Memory B cell (primary cell): ENCODE data around the gene PCP2.

ENCODE experiments used
- ATAC-seq: fragments of 150-1000 bp; cut with Tn5 transposase; 2 replicates; pipeline ENCODE4 v1.10.0; 2021; ENCODE audit warnings: low read depth, mild to moderate bottlenecking, moderate library complexity
- DNase-seq, 2 donors: peaks; one replicate each; pipeline ENCODE4 v3.0.0; 2022; ENCODE audit warnings: low spot score in 2 of 2
- H3K27ac Mint-ChIP-seq: one replicate; pipeline ENCODE4 v1.8.0; 2022; ENCODE audit warnings: mild to moderate bottlenecking, moderate library complexity, mixed read lengths
- H3K27me3 Mint-ChIP-seq: one replicate; pipeline ENCODE4 v1.8.0; 2022; ENCODE audit warnings: mixed read lengths
- H3K36me3 Mint-ChIP-seq: one replicate; pipeline ENCODE4 v1.8.0; 2022; ENCODE audit warnings: mild to moderate bottlenecking, mixed read lengths
- H3K4me1 Mint-ChIP-seq: one replicate; pipeline ENCODE4 v1.8.0; 2022; ENCODE audit warnings: mixed read lengths
- H3K4me3 Mint-ChIP-seq: one replicate; pipeline ENCODE4 v1.8.0; 2022; ENCODE audit warnings: mild to moderate bottlenecking, moderate library complexity, mixed read lengths
- H3K9me3 Mint-ChIP-seq: one replicate; pipeline ENCODE4 v1.8.0; 2022; ENCODE audit warnings: mixed read lengths

Gene PCP2

DNA sequence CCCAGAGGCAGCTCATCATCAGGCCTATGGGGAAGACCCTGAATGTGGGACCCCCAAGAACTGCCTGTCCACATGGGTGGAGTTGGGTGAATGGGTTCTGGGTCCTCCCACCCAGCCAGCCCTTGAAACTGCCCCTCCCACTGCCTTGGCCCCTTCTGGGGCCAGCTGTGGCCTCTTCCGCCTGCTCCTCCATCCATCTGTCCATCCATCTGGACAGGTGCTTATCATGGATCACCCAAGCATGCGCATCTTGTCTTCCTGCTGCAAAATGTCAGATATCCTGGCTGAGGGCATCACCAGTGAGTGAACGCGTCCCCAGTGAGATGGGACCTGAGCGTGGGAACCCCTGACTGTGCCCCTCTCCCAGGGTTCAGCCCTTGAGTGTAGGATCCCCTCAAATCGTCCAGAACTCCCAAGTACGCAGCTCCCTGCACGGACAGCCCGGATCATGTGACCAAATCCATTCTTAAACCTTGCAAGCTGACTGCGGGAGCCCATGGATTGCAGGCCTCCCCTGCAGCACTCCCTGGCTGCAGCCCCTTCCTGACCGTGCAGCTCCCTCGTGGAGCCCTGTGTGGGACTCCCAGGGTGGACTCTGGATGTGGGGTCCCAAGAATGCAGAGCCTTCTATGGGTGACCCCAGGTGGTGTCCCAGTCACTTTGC lies 5.4 kb upstream of the PCP2 start:
- Mint-ChIP-seq H3K9me3 (peaks cover 1% of the 10 kb centered on the region), H3K4me3 (peak overlapping the region; percentile 32), H3K4me1 (peaks cover 29% of the 10 kb centered on the region), H3K27ac (no peak overlapping the region), H3K27me3 (no peaks in the 10 kb centered on the region), H3K36me3 (peaks cover 11% of the 10 kb centered on the region)
- ATAC-seq: no peak
- DNase-seq: no peak

DNA sequence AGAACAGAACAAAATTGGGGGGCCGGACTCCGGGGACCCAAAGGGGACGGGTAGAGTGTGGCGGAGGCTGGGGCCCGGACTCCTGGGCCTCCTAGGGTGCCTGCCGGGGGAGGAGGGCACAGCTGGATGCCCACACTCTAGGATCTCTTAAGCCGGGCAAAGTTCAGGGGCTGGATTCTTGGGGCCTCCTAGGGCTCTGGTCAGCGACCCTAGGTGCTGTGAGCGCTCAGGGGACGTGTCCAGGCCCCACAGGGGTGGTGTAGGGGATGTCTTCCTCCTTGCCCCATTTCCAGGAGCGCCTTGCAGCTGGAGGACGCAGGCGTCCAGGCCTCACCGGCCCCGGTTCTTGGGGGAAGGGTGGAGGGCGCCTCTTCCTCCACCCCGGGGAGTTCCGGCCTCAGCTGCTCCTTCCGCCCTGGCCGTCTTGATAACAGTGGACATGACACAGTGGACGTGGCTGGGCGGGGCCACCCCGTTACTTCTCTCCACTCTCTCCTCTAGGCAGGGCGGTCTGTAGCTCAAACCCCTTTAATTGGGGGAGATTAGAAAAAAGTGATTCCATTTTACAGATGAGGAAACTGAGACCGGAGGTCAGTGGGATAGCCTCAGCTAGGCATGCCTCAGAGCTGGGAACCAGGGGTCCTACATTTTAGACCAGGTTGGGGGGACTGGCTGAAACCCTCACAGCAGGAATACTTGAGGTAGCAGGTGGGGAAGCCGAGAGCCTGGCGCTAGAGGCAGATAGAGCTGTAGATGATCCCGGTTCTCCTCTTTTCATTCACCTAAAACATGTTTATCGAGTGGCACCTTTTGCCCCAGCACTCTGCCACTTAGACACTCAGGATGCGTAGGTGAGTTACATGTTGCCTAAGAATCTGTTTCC lies 4.1 kb upstream of the PCP2 start:
- no peaks in the 10 kb centered on the region for H3K27me3 Mint-ChIP-seq
- H3K27ac Mint-ChIP-seq: peak overlapping the region; percentile 97
- peaks cover 26% of the 10 kb centered on the region for H3K4me1 Mint-ChIP-seq
- no peak for DNase-seq
- peaks cover 1% of the 10 kb centered on the region for H3K9me3 Mint-ChIP-seq
- ATAC-seq: peak; percentile 16
- peak overlapping the region; percentile 91 for H3K4me3 Mint-ChIP-seq
- peaks cover 14% of the 10 kb centered on the region for H3K36me3 Mint-ChIP-seq

DNA sequence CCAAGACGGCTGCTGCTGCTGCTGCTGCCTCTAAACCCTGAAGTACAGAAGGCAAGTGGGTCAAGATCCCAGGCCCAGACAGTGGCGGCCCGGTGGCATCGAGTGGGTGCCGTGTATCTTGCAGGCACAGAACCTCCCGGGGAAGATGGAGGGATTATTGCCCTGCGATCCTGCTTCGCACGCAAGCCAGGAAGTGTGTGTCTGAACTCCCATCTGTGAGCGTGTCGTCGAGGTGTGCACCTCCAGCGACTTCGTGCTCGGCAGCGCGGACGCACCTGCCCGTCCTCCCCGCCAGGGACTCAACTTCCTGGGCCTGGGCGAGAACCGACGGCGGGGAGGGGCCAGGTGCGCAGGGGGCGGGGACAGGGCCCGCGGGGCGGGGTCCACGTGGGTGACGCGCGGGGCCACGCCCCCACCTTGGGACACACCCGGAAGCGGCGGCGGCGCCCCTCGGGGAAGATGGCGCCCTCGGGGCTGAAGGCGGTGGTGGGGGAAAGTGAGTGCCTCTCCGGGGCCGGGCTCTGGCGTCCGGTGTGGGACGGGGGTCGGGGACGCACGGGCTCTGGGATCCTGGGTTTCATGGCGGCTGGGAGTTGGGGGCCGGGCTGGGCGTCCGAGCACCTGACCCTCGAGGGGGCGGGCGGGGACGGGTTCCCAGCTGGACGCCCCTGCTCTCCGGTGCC lies 3.3 kb upstream of the PCP2 start, which contains the start of gene STXBP2:
Gene STXBP2 (plus strand): TSS at position 420 of the 683 bp plus-strand sequence. CDS start 40 bp downstream, at position 460.
- ATAC-seq (peak; percentile 97), DNase-seq (peak; percentile 93)
- peak within 1 kb of the TSS; percentile 97 for H3K27ac Mint-ChIP-seq
- peaks cover 26% of the 10 kb centered on the region for H3K4me1 Mint-ChIP-seq
- peaks cover 16% of the 10 kb centered on the region for H3K36me3 Mint-ChIP-seq
- no peaks in the 10 kb centered on the region for H3K27me3 Mint-ChIP-seq
- peak within 1 kb of the TSS; percentile 91 for H3K4me3 Mint-ChIP-seq
- peaks cover 1% of the 10 kb centered on the region for H3K9me3 Mint-ChIP-seq

DNA sequence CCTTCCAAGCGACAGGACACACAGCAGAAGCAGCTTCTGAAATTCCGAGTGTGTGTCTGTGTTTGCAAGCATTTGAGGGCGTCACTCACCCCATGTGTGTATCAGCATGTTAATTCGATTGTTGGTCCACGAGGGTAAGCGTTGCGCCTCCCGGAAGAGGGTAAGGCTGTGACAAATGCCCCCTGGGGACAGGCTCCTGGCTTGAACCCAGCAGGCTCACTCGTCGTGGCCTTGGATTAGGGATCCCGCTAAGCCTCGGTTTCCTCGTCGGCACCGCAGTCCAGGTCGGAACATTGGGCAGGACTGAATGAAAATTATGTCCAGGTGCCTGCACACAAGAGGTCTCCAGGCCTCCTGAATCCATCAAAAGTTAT lies 2.8 kb upstream of the PCP2 start:
- ATAC-seq (no peak), DNase-seq (no peak)
- peak overlapping the region; percentile 97 for H3K27ac Mint-ChIP-seq
- H3K4me3 Mint-ChIP-seq: peak overlapping the region; percentile 91
- H3K27me3 Mint-ChIP-seq: no peaks in the 10 kb centered on the region
- H3K4me1 Mint-ChIP-seq: peaks cover 26% of the 10 kb centered on the region
- H3K9me3 Mint-ChIP-seq: peaks cover 1% of the 10 kb centered on the region
- H3K36me3 Mint-ChIP-seq: peaks cover 16% of the 10 kb centered on the region

DNA sequence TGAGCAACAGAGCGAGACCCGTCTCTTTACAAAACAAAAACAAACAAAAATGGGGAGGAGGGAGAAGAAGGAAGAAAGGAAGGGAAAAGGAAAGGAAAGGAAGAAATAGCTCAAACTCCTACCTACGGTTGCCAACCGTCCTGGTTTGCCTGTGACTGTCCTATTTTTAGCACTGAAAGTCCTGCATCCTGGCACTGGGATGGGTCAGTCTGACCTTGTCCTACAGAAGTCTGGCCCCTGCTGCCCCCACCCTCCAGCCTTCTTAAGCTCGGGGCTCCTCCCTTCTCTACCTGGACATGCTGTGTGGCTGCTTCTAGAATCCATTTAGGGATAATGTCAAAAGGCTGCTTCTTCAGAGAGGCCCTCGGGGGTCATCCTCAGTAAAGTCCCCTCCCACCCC lies 2.2 kb upstream of the PCP2 start:
- Mint-ChIP-seq H3K4me1 (peaks cover 26% of the 10 kb centered on the region), H3K27ac (no peak overlapping the region), H3K4me3 (peak overlapping the region; percentile 46), H3K36me3 (peaks cover 16% of the 10 kb centered on the region), H3K9me3 (peaks cover 1% of the 10 kb centered on the region), H3K27me3 (no peaks in the 10 kb centered on the region)
- ATAC-seq (no peak), DNase-seq (no peak)

DNA sequence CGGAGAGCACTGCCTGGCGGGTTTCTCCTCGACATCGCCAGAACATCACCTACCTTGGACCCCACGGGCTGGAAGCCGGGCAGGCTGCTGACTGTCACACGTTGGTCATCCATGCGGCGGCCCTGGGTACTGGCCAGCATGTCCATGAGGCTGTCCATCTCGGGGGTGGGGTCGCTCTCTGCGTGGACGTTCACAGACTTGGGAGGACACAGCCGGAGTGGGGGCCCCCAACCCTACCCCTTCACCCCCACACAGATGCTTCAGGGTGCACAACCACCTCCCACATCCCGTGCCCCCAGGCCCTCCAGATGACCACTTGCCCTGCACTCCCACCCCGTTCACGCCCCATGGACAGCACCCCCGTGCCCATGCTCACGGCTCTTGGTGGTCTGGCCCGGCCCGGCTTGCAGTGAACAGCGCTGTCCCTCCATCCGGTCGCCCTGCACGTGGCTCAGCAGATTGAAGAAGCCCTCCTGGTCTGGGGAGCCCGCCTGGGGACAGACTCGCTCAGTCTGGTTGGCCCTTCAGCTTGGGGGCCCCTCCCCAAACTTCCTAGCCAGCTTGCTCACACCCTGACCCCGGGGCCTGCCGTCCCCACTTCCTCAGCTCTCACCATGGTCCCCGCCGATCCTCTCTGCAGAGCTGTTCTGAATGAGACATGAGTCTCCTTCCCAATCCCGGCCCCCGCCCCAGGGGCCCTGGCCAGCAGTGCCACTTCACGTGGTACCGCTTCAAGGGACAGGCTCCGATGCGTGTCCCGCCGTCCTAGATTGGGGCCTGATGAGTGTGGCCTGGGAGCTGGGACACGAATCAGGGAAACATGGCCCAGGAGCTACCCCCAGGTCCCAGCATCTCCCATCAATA lies 947 bp downstream of the PCP2 start:
- Mint-ChIP-seq H3K27ac (no peak overlapping the region), H3K27me3 (no peaks in the 10 kb centered on the region)
- no peak for ATAC-seq

DNA sequence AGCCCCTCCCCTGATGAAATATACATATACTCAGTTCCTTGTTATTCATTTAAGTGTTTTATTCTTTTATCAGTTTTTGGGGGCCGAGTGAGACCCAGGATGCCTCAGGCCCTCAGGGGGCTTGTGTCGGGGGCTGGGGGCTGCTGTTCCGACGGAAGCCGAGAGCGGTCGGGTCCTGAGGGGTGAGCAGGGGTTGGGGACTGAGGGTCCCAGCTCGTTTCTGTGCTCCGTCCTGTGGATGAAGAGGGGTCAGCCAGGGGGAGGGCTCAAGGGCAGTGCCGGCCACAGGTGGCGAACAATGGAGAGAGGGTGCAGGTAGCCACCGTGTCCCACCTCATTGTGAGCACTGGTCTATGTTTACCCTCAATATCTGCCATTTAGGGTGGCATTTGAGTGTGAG lies 1.9 kb downstream of the PCP2 start:
- H3K36me3 Mint-ChIP-seq: peaks cover 15% of the 10 kb centered on the region
- no peak overlapping the region for H3K27ac Mint-ChIP-seq
- no peak for ATAC-seq
- H3K9me3 Mint-ChIP-seq: no peaks in the 10 kb centered on the region
- DNase-seq: no peak
- H3K27me3 Mint-ChIP-seq: no peaks in the 10 kb centered on the region
- H3K4me1 Mint-ChIP-seq: peaks cover 31% of the 10 kb centered on the region
- no peak overlapping the region for H3K4me3 Mint-ChIP-seq

More for the DNA sequence above, 947 bp downstream of the PCP2 start:
- Mint-ChIP-seq H3K9me3 (no peaks in the 10 kb centered on the region), H3K36me3 (peaks cover 12% of the 10 kb centered on the region), H3K4me3 (no peak overlapping the region), H3K4me1 (peaks cover 30% of the 10 kb centered on the region)
- no peak for DNase-seq

DNA sequence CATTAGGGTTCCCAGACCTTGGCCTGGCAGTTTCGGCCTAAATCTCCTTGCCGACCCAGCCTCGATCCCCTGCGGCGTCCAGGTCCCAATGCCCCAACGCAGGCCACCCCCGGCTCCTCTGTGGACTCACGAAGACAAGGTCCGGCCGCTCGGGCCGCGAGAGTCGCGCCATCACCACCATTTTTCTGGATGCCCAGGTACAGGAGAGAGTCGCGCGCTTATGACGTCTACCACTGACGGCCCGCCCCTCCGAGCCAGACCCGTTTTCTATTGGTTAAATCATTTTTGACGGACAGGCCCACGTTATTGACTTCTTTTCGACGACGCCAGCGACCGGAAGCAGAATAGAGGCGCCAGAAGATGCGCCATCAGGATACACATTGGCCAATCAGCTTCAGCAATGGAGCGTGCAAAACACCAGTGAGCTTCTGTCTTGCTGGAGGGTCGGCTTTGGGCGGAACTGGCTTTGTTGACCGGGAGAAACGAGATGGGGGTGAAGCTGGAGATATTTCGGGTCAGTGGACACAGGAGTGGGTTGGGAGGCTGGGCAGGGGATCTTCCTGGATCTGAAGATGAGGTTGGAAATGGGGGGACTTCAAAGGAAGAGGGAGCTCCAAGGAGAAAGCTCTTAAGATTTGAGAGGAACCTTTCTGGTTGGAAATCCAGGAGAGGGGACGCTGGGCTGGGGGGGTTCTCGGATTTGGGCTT lies 4.0 kb downstream of the PCP2 start, which contains the start of the genes PET100 and XAB2:
Gene PET100 (plus strand): TSS at position 447 of the 708 bp plus-strand sequence. CDS start 41 bp downstream, at position 488.
Gene XAB2 (minus strand): TSS at position 199 of the 708 bp plus-strand sequence. CDS start 18 bp downstream, at position 181.
- DNase-seq: peak; percentile 89 to 95
- H3K27me3 Mint-ChIP-seq: no peaks in the 10 kb centered on the region
- H3K4me3 Mint-ChIP-seq: peak within 1 kb of the TSS; percentile 96
- H3K4me1 Mint-ChIP-seq: peaks cover 25% of the 10 kb centered on the region
- H3K9me3 Mint-ChIP-seq: no peaks in the 10 kb centered on the region
- peak within 1 kb of the TSS; percentile 98 for H3K27ac Mint-ChIP-seq
- H3K36me3 Mint-ChIP-seq: peaks cover 19% of the 10 kb centered on the region
- ATAC-seq: peak; percentile 97

DNA sequence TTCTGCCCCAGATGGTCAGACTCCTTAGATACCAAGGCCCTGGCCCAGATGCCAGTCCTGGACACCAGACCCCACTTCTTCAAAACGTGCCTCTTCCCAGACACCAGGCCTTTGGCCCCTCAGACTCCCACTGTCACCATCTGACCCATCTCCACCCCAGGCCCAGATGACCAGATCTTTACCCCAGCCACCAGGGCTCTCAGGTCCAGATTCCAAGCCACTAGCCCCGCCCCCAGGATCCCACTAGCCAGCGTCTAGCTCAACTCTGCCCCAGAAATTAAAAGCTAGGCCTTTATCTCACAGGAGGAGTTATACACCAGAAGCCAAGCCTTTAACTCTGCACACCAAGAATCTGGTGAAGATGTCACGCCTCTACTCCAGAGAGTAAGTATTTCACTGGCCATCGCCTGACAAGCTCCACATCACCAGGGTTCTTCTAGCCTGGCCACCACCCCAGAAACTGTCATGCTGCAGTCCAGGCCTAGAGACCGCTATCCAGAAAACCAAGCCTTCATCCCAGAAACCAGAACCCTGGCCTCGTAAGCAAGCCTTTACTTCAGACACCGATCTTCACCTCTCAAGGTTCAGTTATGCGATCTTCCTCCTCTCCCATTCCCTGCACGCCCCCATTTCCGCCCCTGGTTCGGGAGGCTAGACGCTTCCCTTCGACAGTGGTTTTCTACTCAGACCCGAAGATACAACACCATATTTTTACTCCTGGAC lies 4.8 kb downstream of the PCP2 start:
- Mint-ChIP-seq H3K4me1 (peaks cover 25% of the 10 kb centered on the region), H3K27ac (peak overlapping the region; percentile 98), H3K36me3 (peaks cover 19% of the 10 kb centered on the region), H3K9me3 (no peaks in the 10 kb centered on the region), H3K27me3 (no peaks in the 10 kb centered on the region), H3K4me3 (peak overlapping the region; percentile 96)
- no peak for ATAC-seq
- no peak for DNase-seq

DNA sequence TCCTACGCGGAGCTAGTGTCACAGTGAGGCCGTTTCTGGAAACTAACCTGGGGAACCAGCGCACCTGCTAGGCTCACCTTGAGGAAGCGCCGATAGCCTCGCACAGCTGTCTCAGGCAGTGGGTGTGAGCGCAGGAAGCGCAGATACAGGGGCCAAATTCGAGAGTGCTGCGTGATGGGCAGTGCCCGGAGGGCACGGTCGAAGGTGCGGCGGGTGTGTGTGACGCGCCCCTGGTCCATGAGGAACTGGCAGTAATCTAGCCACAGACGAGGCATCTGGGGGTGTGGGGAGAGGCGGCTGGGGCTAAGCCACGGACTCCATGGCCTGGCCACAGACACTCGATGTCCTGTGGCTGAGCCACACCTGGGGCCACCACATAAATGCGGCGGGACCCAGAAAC lies 6.4 kb downstream of the PCP2 start:
- Mint-ChIP-seq H3K9me3 (no peaks in the 10 kb centered on the region), H3K36me3 (peaks cover 21% of the 10 kb centered on the region), H3K27ac (peak overlapping the region; percentile 6), H3K4me1 (peaks cover 27% of the 10 kb centered on the region), H3K27me3 (no peaks in the 10 kb centered on the region), H3K4me3 (no peak overlapping the region)
- no peak for DNase-seq
- no peak for ATAC-seq

DNA sequence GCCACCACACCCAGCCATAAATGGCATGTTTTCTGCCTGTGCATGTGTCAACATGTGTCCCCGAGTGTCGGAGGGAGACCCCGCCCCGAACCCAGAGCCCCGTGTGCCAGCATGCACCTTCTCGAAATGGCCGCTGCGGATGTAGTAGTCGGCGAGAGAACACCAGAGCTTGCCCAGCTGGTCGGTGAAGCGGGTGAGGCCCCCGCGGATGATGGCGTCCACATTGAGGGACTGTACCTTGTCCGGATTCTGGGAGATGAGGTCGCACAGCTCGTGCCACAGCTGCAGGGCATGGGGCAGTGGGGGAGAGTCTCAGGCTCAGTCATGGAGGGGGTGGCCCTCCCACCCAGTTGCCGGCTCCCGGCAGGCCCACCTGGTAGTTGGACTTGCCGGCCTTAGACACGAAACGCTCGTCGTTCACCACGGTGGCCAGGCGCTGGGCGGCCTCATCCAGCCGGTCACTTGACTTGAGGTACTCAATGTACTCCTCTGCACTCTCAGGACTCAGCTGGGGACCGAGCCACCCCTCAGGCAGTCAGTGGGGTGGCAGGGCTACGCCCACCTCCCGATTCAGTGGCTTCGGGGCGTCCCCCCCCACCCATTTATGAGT lies 7.7 kb downstream of the PCP2 start:
- Mint-ChIP-seq H3K4me1 (peaks cover 27% of the 10 kb centered on the region), H3K36me3 (peaks cover 23% of the 10 kb centered on the region), H3K9me3 (no peaks in the 10 kb centered on the region), H3K27ac (no peak overlapping the region), H3K4me3 (no peak overlapping the region), H3K27me3 (no peaks in the 10 kb centered on the region)
- DNase-seq (no peak), ATAC-seq (no peak)

DNA sequence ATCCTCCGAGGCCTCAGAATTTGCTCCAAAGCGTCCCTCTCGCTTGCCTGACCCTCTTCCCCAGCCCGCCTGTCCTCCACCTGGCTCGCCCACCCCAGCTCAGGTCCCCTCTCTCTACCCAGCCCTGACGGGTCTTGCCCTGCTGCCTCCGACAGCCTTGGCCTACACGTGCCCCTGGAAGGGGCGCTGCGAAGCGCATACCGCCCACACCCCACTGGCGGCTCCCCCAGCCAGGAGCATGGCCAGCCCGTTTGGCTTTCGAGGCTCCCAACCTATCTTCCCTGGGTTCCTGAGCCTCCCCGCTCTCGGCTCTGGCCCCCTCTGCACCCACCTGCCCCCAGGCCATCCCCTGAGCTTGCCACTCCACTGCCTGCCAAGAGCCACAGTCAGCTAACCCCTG lies 8.7 kb downstream of the PCP2 start:
- ATAC-seq (no peak), DNase-seq (no peak)
- Mint-ChIP-seq H3K27me3 (no peaks in the 10 kb centered on the region), H3K4me3 (no peak overlapping the region), H3K36me3 (peaks cover 25% of the 10 kb centered on the region), H3K9me3 (no peaks in the 10 kb centered on the region), H3K27ac (no peak overlapping the region), H3K4me1 (peaks cover 24% of the 10 kb centered on the region)
